ENCODE data around the gene PITPNB. TPM values are rescaled to one million over a fixed set of nuclear protein-coding genes. Genes with fewer than 3 reads are reported as not detected.

Gene PITPNB
- total and polyA plus RNA-seq, 2 of the 13 experiments (the other 11 are each of a cell fraction or from before 2014, with no cell fraction given), result 17.0 to 30.1 TPM

DNA sequence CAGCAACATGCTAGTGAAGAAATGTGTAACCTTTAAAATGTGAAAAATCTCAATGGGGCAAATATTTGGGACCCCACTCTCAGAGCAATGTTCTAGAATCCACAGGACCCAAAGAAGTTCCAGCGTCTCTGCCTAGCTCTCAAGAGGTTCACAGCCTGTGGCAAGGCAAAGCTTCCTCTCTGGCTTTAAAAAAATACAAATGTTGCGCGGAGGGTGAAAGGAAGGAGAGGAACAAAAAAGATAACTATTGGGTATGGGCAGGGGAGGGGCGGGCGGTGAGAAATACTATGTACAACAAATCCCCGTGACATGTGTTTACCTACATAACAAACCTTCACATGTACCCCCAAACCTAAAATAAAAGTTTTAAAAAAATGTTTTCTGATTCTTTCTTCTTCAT, 53.6 kb downstream of the PITPNB start (continued):
- TF ChIP-seq, protein P1, sequence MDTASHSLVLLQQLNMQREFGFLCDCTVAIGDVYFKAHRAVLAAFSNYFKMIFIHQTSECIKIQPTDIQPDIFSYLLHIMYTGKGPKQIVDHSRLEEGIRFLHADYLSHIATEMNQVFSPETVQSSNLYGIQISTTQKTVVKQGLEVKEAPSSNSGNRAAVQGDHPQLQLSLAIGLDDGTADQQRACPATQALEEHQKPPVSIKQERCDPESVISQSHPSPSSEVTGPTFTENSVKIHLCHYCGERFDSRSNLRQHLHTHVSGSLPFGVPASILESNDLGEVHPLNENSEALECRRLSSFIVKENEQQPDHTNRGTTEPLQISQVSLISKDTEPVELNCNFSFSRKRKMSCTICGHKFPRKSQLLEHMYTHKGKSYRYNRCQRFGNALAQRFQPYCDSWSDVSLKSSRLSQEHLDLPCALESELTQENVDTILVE (CRISPR knock-in tag; IDR thresholded peaks at IDR 0.05), result no peak
- no peak for TF ChIP-seq ZNF615 (CRISPR knock-in tag; IDR thresholded peaks at IDR 0.05; ENCODE audit: borderline replicate concordance)
- no peak for TF ChIP-seq TARDBP (CRISPR knock-in tag; IDR thresholded peaks at IDR 0.05)
- TF ChIP-seq ZFYVE20 (CRISPR knock-in tag; IDR thresholded peaks at IDR 0.05; ENCODE audit: borderline replicate concordance, low read depth), result no peak
- TF ChIP-seq ZNF44 (CRISPR knock-in tag; IDR thresholded peaks at IDR 0.05), result no peak
- TF ChIP-seq EED (CRISPR knock-in tag; IDR thresholded peaks at IDR 0.05), result no peak
- TF ChIP-seq GTF3A (CRISPR knock-in tag; conservative IDR thresholded peaks at IDR 0.05), result no peak
- TF ChIP-seq ZIK1 (CRISPR knock-in tag; IDR thresholded peaks at IDR 0.05; ENCODE audit: borderline replicate concordance, low read depth), result no peak
- TF ChIP-seq HMGA1 (CRISPR knock-in tag; conservative IDR thresholded peaks at IDR 0.05), result no peak
- TF ChIP-seq, protein P2, sequence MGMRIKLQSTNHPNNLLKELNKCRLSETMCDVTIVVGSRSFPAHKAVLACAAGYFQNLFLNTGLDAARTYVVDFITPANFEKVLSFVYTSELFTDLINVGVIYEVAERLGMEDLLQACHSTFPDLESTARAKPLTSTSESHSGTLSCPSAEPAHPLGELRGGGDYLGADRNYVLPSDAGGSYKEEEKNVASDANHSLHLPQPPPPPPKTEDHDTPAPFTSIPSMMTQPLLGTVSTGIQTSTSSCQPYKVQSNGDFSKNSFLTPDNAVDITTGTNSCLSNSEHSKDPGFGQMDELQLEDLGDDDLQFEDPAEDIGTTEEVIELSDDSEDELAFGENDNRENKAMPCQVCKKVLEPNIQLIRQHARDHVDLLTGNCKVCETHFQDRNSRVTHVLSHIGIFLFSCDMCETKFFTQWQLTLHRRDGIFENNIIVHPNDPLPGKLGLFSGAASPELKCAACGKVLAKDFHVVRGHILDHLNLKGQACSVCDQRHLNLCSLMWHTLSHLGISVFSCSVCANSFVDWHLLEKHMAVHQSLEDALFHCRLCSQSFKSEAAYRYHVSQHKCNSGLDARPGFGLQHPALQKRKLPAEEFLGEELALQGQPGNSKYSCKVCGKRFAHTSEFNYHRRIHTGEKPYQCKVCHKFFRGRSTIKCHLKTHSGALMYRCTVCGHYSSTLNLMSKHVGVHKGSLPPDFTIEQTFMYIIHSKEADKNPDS (CRISPR knock-in tag; IDR thresholded peaks at IDR 0.05), result no peak
- no peak for TF ChIP-seq ZNF547 (CRISPR knock-in tag; IDR thresholded peaks at IDR 0.05)
- TF ChIP-seq, protein P3, sequence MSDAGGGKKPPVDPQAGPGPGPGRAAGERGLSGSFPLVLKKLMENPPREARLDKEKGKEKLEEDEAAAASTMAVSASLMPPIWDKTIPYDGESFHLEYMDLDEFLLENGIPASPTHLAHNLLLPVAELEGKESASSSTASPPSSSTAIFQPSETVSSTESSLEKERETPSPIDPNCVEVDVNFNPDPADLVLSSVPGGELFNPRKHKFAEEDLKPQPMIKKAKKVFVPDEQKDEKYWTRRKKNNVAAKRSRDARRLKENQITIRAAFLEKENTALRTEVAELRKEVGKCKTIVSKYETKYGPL (CRISPR knock-in tag; IDR thresholded peaks at IDR 0.05), result no peak
- no peak for TF ChIP-seq TCF7 (IDR thresholded peaks at IDR 0.05; ENCODE audit: low read depth)
